GM18498 (cell line): Measurements from ENCODE around the gene BMF.
A peak's percentile ranks its signal among the peaks of the same experiment; 100 is the strongest.

Experiments used
- ATAC-seq: cut with Tn5 transposase; IDR thresholded peaks from one replicate; pipeline ENCODE4 v1.9.1; 2021; ENCODE audit warnings: mild to moderate bottlenecking, moderate library complexity; ENCODE audit not compliant: unreplicated experiment

Gene BMF

DNA sequence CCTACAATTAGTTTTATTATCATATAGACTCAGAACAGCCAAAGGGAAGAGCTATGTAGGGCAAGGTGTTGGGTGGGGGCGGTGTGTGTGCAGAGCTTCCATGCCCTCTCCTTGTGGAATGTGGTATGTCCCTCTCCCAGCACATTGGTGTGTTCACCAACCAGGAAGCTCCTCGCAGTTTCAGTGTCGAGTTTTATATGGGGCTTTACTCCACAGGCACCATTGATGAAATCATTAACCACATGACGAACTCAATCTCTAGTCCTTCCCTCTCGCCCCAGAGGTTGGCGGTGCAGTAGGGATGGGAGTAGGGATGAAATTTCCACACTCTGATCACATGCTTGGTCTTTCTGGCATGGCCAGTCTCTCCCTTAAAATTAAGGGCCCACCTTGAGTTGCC lies 56.1 kb downstream of the BMF start:
- ATAC-seq: no peak

DNA sequence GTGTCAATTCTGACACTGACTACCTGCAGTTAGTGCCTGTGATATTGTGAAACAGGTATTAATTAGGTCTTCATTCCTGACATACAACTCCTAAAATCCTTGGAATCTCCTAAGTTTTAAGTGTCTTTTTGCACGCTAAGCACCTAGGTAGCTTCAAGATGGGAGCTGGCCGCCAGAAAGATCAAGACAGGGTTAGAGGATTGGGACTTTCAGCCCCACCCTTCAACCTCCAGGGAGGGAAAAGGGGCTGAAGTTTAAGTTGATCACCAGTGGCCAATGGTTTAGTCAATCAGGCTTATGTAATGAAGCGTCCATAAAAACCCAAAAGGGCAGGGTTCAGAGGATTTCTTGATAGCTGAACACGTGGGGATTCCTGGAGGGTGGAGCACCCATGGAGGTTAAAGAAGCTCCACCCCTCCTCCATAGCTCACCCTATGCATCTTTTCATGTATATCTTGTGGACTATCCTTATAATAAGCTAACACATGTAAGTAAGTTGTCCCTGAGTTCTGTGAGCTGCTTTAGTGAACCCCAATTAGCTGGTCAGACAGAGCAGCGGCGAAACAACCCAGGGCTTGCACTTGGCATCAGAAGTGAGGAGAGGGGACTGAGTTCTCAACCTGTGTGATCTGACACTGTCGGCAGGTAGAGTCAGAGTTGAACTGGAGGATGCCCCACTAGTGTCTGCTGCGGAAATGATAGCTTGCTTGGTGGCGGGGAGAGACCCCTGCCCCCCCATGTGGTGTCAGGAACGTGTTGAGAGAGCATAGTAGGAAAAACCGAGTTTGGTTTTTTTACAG lies 56.9 kb downstream of the BMF start:
- ATAC-seq: no peak

DNA sequence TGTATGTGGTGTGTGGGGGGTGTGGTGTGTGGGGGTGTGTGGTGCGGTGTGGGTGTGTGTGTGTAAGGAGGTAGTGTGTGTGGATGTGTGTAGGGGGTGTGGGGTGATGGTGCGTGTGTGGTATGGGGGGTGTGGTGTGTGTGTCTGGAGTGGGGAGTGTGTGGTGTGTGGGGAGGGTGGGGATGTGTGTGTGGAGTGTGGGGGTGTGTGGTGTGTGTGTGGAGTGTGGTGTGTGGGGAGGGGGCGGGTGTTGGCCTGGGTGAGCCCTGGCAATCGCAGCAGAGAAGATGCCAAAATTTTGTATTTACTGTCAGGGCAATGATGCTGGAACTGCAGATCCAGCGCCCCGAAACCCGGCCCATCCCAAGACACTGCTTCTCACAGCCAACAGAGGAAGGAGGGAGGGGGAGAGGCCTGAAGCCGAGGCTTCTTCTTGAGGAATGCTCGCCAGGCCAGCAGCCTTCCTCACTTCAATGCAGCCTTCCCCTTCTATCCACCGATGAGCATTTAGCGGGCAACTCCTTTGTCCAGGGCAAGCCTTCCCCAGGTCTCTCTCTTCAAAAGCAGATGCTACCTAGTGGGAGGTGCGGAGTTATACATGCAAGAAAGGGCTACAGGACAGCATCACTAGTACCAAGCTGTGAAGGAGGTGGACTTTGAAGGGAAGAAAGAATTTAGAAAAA lies 57.8 kb downstream of the BMF start:
- ATAC-seq: no peak

DNA sequence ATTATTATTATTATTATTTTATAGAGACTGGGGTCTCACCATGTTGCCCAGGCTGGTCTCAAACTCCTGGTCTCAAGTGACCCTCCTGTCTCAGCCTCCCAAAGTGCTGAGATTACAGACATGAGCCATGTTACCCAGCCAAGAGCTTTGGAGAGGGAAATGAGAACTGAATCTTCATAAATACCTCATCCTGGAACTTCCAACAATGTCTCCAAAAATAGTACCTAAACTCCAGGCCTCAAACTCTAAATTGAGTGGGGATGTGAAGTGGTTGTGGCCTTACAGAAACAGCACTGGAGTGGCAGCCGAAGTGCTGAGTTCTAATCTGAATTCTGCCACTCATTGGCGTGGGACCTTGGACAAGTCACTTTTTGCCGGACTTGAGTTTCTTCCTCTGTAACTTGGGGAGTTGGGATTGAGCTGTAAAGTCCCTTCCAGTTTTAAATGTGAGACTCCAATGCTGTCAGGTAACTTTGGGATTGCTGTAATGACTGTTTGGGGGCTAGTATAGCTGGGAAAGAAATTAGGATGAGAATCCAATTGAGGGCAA lies 59.7 kb downstream of the BMF start:
- no peak for ATAC-seq

DNA sequence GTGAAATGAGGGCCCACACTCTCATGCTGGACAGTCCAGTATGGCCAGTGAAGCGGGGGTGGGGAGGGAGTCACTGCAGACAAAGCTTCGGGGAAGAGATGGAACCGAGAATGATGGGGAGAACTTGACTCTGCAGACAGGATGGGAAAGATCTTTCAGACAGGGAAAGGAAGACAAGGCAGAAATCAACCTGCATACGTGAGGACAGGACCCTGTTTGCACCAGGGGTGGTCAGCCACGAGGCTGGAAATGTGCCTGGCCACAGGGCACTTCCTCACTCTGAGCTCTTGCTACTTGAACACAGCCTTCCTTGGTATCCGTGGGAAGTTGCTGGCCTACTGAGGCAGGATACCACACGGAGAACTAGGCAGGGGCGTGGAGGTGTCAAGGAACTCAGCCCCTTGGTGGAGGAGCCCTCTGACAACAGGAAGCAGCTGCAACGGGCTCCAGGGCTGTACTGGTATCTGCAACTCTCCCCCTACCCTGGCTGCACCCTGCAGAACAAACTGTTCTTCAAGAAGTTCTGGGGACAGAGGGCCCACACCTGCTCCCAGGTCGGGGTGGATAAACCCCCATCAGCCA lies 60.4 kb downstream of the BMF start:
- peak; percentile 25 for ATAC-seq

DNA sequence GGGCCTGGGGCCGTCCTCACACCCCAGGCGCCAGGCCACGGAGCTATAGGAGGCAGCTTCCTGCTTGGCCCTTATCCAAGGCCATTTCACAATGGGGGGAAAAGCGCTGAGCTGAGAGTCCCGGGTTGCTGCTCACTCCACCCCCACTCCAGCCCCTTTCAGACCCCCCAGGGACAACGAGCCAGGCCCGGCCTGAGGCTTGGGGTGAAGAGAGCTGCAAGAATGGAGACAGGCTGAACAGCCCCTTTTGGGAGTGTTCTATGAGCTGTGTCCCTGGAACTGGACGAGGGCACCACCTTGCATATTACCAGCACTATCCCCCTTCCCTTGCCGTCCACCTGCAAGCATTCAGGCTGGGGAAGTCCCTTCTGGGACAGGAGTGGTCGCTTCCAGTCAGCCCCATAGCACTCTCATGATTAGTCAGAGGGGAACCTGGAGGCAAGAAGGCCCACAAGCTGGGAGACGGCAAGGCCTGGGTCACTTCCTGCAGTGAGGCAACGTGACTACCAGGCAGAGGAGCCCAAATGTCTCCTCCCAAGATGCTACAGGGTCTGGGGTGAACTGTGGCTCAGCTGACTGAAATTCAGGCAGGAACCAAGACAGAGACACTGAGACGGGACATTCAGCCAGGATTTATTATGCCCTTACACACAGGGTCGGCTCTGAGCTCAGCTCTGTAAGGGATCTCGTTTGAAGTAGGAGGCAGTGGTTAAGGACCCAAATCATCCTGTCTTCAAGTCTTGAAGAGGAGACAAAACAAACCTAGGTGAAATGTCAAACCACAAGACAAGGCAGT lies 61.1 kb downstream of the BMF start:
- peak; percentile 49 for ATAC-seq

DNA sequence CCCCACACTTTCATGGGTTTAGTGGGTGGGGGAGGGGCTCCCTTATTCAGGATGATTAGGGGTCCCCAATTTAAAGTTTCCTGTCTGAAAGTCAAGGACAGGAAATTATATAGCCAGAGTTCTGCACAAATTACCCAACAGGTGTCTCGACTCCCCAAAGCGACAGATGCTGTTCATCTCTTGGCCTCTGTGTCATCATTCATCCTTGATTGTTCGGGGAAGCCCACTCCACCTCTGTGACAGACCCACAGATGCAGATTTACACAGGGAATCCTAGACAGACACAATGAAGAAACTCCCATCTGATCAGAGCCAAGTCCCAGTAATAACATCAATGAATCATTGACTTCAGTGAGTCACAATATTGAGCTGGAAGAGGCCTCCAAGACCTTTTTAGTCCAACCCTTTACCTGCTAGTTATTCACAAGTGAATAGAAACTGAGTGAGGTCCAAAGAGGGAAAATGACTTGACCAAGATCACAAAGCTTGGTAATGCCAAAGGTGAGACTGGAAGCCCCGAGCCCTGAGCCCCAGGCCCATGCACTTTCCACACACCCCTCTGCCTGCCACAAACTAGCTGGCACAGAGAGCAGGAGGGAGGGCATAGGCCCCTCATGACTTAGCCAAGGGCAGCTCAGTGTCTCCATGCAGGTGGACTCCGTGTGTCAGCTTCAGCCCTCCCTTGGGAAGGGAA lies 61.8 kb downstream of the BMF start:
- ATAC-seq: no peak

DNA sequence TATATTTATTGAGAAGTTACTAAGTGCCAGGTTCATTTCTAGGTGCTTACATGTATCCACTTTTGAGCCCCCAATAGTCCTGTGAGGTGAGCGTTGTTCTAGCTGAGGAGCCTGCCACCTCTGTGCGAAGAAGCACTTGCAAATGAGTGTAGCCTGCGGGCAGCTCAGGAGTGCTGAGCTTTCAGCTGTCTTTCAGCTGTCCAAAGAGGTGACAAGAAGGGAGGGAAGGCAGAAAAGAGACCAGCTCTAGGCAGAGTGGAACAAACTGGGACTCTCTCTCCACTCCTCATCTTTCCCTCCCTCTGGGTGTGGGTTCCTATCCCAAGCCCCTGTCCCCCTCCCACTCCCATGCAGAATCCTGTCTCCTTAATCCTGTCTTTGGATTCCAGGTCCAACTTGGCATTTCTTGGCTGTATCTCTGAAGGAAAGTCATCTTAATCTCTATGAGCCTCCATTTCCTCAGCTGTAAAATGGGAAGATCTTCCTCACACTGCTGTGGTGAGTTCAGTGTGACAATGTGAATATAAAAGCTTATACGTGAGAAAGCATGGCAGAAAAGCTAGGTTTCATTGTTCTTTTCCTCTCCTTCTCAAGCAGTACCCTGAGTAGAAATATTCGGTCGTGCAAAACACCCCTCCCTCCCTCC lies 63.0 kb downstream of the BMF start:
- ATAC-seq: no peak

DNA sequence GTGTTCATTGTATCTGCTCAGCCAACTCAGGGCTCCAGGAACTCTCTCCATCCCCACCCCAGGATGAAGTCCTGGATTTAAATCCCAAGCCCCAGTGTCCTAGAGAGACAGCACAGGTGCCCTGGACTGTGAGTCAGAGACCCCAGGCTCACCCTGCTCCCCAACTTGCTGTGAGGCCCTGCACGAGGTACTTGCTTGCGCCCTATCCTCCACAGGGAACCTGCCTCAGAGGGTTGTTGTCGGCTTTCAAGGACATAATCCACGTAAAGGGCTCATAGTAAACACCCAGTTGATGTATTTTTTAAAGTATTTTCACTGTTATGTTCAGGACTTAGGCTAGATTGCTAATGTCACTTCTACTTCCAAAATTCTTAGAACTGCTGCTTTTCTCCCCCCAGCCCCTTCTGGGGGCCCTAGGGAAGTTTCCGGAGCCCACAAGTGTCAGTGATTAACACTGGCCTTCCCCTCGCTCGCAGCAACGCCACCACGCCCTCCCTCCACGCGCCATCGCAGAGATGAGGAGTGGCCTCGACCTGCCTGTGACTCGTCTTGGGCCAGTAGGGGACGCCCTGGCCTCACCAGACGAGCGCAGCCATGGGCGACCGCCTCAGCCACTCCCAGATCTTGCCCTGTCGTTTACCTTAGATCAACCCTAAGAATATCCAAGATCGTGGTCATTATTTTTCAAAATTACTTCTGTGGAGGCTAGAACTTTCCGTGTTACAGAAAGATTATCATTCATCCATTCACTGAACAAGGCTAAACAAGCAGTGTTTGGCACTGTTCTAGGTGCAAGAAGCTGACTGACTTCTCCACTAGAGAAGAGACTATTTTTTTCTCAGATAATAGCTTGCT lies 63.7 kb downstream of the BMF start:
- peak; percentile 85 for ATAC-seq

DNA sequence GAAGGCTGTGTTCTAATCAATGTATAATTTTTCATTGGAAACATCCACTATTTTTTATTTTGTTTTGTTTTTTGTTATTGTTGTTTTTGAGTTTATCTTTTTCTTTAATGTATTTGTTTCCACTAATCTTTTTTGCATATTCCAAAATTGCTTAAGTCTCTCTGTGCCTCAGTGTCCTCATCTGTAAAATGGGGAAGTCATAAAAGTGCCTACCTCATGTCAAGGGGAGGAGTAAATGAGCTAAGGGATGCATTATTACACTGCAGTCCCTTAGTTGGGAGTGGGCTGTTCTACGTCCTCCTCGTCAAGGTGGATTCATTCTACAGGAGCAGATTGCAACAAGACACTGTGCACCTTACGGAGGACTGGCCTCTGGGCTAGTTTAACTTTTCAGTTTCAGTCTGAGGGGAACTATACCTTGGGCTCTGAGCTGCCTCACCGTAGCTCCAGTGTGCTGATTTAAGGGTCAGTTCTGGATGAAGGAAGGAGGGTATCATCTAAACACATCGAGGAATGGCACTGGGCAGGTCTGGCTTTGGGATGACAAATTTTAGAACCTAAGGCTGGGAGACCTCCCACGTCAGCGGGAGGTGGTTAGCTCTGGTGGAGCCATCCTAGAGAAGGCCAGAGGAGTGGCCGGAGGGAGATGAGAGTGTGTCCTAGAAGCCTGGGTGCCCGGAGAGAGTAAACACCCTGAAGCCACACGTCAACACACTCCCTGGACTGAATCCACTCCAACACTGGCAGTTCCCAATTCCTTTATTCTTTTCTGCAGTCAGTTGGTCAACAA lies 64.6 kb downstream of the BMF start:
- ATAC-seq: no peak

DNA sequence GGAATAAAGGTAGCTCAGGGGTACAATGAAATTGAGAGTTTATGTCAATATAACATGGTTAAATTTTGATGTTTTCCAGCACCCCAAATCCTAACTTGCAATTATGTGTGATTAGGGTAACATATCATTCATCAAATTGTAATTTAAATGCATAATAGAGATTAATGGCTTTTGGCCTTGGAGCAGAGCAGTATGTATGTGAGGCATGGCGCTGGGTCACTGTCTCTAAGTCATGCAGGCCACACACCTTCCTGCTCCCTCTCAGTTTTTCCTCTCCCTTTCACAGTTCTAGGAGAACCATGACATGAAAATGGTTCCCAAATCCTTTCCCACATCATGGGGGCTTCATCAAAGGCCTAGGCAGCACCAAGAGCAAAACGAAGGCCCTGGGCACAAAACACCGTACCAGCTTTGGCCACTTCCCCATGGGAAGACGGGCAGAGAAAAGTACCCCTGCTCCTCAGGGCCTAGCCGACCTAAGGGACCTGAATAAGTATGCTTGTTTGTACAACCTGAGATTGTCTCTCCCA lies 65.8 kb downstream of the BMF start:
- ATAC-seq: no peak

DNA sequence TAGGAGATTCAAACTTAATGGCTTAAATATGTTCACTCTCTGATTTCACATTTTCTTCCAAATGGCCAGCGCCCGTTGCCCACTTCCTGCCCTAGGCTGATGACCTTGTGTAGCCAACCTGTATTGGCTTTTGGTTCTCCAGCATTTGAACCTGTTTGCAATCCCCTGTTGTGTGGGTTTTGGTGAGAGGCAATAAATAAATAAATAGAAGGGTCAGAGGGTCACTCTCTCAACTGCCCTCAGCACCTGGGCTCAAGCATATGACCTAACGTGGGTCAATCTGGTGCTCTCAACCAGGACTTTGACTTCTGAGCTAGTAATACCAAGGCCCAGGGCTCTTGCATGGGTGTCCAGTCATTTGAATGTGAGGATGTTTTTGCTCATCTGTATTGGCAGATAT lies 67.9 kb downstream of the BMF start:
- no peak for ATAC-seq

DNA sequence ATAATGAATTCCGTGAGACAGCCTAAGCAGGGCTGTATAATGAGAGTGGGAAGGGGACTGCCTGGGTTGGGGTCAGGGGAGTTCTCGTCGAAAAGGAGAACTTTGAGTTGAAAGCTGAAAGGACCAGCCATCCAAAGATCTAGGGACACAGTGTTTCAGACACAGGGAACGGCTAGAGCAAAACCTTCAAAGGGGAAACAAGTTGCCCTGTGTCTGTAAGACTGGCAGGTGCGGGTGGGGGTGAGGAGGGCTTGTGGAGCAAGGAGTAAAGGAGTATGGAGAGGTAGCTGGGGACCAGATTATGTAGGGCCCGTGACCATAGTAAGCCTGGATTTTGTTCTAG lies 68.4 kb downstream of the BMF start:
- no peak for ATAC-seq

DNA sequence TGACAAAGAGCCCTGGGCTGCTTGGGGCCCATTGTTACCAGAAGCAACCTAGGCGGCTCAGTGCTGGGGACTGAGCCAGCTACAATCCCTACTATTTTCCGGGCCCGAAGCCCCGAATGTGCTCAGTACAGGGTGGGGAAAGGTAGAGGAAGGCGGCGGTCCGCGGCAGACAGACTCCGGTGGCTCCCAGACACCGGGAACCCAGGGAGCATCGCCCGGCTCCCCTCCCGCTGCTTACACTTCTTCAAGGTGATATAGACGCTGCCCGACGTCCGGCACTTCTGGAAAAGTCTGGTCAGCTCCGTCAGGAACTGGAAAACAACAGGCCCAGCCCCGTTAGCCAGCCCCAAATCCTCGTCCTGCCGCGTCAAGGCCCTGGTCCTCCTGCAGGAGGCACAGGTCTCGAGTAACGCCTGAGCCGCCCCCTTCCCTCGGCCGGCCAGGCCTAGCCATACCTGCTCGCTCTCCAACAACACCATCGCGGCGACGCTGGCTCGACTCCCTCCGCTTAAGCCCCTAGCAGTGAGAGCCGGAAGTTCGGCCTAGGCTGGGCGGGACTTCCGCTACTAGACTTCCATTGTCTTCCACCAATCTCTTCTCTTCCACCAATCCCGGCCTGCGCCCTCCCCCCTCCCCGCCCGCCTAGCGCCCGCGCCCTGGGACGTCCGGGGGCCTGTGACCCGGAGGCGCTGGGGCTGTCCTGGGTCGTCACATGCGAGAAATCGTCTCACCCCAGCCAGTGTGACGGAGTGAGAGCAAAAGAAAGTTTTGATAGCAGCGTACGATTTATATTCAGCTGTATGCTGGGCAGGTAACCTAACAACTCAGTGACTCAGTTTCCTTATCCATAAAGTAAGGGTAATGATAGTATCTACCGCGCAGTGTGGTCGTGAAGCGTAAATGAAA lies 69.8 kb downstream of the BMF start, which contains the start of gene SRP14:
SRP14 (minus strand) TSS at position 544 of the 906 bp plus-strand sequence; CDS start at position 479, 65 bp downstream.
- ATAC-seq: peak; percentile 92

DNA sequence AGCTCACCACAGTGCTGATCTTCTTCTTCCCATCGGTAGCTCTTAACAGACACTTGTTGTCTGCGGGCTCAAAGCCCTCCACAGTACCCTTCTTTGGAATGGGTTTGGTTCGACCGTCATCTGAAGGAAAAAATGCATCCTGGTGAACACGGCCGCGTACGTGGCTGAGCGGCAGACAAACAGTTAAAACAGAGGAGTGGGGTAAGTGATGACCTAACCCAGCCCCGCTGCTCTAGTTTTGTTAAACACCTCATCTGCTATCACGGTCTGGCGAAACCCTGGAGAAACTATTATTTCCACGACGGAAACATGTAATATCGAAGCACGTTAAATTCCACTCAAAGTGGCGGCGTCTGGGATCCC lies 70.4 kb downstream of the BMF start:
- ATAC-seq: no peak
